Progenitor cell of endocrine pancreas (in vitro differentiated cells): ENCODE data around the gene NEB. TPM values are rescaled to one million over a fixed set of nuclear protein-coding genes. Genes with fewer than 3 reads are reported as not detected.
A peak's percentile ranks its signal among the peaks of the same experiment; 100 is the strongest.
"Not testable (repeated sequence)": the region's sequence is repeated elsewhere in the genome, so short reads cannot be mapped to it uniquely, and the experiment has no call there.

Experiments
- DNase-seq: peaks from one replicate; pipeline ENCODE4 v3.0.0; 2021; ENCODE audit warnings: low spot score; ENCODE audit not compliant: unreplicated experiment
- H3K27ac Mint-ChIP-seq: 2 replicates; pipeline ENCODE4 v1.8.0; 2021; ENCODE audit warnings: mild to moderate bottlenecking, moderate library complexity, mixed read lengths
- H3K27me3 Mint-ChIP-seq: 2 replicates; pipeline ENCODE4 v1.8.0; 2021; ENCODE audit warnings: mixed read lengths
- H3K36me3 Mint-ChIP-seq: 2 replicates; pipeline ENCODE4 v1.8.0; 2022; ENCODE audit warnings: mixed read lengths; ENCODE audit not compliant: insufficient read depth
- H3K4me1 Mint-ChIP-seq: 2 replicates; pipeline ENCODE4 v1.8.0; 2021; ENCODE audit warnings: low read depth, mixed read lengths
- H3K4me3 Mint-ChIP-seq: 2 replicates; pipeline ENCODE4 v1.8.0; 2021; ENCODE audit warnings: low read depth, mild to moderate bottlenecking, moderate library complexity, mixed read lengths
- H3K9me3 Mint-ChIP-seq: 2 replicates; pipeline ENCODE4 v1.8.0; 2021; ENCODE audit warnings: low read depth, mixed read lengths
- total RNA-seq: library from RNA; stranded (reverse); gene quantifications from 2 replicates; pipeline ENCODE4 v1.2.1, GENCODE V29; 2021
- TF ChIP-seq, protein P1 (sequence below): fragments of 200-600 bp; sonication (generic); IDR thresholded peaks from one replicate; pipeline ENCODE4 v1.5.0; 2021; ENCODE audit warnings: antibody characterized with exemption, mild to moderate bottlenecking; ENCODE audit not compliant: unreplicated experiment

Gene NEB
- total RNA-seq, 1 donor from 2014 or later = 1.5 TPM

DNA sequence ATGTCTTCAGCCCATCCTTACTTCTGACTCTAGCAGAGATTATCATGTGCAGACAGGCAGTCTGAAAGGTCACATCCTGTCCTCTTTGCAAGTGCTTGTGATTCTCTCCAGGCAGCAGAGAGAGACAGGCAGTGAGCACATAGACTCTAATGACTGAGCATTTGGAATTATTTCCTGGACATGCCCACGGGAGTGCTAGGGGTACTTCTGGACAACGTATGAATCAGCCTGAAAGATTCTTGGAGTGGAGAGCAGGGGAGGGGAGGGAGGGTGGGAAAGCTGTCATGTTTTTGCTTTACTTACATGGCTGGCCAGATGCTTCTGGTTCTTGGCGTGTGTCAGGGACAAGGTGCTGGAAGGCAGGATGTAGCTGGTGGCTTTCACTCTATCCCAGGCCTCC is 174.0 kb downstream of the NEB start:
- Mint-ChIP-seq H3K4me1 (no peaks in the 10 kb centered on the region), H3K36me3 (no peaks in the 10 kb centered on the region), H3K27ac (no peak overlapping the region), H3K27me3 (peaks cover under 1% of the 10 kb centered on the region), H3K4me3 (no peak overlapping the region), H3K9me3 (peaks cover 8% of the 10 kb centered on the region)
- TF ChIP-seq, protein P1, sequence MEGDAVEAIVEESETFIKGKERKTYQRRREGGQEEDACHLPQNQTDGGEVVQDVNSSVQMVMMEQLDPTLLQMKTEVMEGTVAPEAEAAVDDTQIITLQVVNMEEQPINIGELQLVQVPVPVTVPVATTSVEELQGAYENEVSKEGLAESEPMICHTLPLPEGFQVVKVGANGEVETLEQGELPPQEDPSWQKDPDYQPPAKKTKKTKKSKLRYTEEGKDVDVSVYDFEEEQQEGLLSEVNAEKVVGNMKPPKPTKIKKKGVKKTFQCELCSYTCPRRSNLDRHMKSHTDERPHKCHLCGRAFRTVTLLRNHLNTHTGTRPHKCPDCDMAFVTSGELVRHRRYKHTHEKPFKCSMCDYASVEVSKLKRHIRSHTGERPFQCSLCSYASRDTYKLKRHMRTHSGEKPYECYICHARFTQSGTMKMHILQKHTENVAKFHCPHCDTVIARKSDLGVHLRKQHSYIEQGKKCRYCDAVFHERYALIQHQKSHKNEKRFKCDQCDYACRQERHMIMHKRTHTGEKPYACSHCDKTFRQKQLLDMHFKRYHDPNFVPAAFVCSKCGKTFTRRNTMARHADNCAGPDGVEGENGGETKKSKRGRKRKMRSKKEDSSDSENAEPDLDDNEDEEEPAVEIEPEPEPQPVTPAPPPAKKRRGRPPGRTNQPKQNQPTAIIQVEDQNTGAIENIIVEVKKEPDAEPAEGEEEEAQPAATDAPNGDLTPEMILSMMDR = no peak
- no peak for DNase-seq

DNA sequence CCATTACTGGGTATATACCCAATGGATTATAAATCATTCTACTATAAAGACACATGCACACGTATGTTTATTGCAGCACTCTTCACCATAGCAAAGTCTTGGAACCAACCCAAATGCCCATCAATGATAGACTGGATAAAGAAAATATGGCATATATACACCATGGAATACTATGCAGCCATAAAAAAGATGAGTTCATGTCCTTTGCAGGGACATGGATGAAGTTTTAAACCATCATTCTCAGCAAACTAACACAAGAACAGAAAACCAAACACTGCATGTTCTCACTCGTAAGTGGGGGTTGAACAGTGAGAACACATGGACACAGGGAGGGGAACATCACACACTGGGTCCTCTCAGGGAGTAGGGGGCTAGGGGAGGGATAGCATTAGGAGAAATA is 174.8 kb downstream of the NEB start:
- not testable (repeated sequence) for H3K36me3 Mint-ChIP-seq, H3K27me3 Mint-ChIP-seq, DNase-seq, H3K4me3 Mint-ChIP-seq, H3K9me3 Mint-ChIP-seq, H3K4me1 Mint-ChIP-seq, H3K27ac Mint-ChIP-seq

DNA sequence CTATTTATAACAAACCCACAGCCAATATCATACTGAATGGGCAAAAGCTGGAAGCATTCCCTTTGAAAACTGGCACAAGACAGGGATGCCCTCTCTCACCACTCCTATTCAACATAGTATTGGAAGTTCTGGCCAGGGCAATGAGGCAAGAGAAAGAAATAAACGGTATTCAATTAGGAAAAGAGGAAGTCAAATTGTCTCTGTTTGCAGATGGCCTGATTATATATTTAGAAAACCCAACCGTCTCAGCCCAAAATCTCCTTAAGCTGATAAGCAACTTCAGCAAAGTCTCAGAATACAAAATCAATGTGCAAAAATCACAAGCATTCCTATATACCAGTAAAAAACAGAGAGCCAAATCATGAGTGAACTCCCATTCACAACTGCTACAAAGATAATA is 176.4 kb downstream of the NEB start:
- not testable (repeated sequence) for H3K9me3 Mint-ChIP-seq, H3K4me3 Mint-ChIP-seq, H3K27me3 Mint-ChIP-seq, H3K36me3 Mint-ChIP-seq, H3K27ac Mint-ChIP-seq, H3K4me1 Mint-ChIP-seq, DNase-seq

DNA sequence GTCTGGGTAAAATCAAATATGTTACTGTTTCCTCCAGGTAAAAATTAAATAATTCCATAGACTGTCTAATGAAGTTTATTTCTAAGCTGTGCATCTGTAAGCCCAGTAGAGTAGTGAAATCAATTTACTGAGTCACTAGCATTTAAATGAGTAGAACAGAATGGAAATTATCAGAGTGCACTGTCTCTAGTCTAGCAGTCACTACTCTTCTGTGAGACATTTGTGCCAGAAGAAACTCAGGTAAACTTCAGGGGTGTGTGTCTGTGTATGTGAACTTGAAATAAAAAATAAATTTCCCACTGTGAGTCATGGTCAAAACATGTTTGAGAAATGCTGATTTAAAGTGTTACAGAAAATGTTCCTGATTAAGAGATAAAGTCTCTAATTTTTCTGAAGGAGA is 178.2 kb downstream of the NEB start:
- H3K27ac Mint-ChIP-seq = no peak overlapping the region
- H3K9me3 Mint-ChIP-seq = peaks cover 8% of the 10 kb centered on the region
- TF ChIP-seq, protein P1 = no peak
- H3K4me1 Mint-ChIP-seq = peaks cover 5% of the 10 kb centered on the region
- no peaks in the 10 kb centered on the region for H3K36me3 Mint-ChIP-seq
- H3K4me3 Mint-ChIP-seq = no peak overlapping the region
- no peak for DNase-seq
- H3K27me3 Mint-ChIP-seq = no peaks in the 10 kb centered on the region

DNA sequence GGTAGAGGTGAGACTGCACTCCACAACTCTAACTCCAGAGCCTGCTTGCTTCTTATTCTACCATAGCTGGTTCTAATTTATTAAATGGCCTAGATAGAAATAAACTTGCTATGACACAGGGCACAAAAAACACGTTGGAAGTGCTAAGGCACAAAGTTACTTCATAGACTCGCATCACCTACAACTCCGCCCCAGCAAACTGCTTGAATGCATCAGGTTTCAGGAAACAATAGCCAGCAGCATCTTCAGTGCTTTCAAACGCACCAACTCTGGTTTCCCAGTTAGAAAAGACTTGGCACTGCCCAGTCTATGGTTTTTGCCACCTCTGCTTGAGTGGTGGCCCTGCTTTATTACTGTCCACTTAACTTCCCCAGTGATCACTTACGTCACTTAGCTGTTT is 182.0 kb downstream of the NEB start:
- H3K4me1 Mint-ChIP-seq = peaks cover 14% of the 10 kb centered on the region
- H3K27me3 Mint-ChIP-seq = no peaks in the 10 kb centered on the region
- DNase-seq = no peak

DNA sequence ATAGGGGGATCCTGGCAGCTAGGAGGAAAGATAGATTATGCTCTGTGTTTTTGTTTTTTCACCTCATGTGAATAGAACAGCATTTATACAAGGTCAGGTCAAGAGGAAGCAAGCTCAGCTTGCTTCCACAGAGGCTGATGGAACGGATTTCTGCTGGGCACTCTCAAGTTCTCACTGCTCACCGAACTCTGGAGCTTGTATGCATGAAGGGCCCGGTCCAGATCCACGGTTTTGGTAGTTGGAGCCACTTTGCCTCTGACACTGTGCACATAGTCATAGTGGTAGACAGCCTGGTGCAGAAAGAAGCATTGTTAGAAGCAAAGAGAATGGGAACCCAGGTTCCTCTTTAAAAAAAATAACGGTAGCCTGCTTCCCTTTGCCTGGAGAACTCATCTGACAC is 182.7 kb downstream of the NEB start:
- no peak for DNase-seq
- Mint-ChIP-seq H3K9me3 (peaks cover 3% of the 10 kb centered on the region), H3K4me3 (no peak overlapping the region), H3K36me3 (no peaks in the 10 kb centered on the region), H3K27ac (peak overlapping the region; percentile 27), H3K27me3 (no peaks in the 10 kb centered on the region), H3K4me1 (peaks cover 14% of the 10 kb centered on the region)
- TF ChIP-seq, protein P1 = no peak

More for the DNA sequence above, 182.0 kb downstream of the NEB start:
- Mint-ChIP-seq H3K36me3 (no peaks in the 10 kb centered on the region), H3K9me3 (peaks cover 3% of the 10 kb centered on the region), H3K4me3 (no peak overlapping the region), H3K27ac (no peak overlapping the region)
- TF ChIP-seq, protein P1 = no peak
